Sigmoid colon (tissue), 7 donors: ENCODE results near the gene KCNIP4. TPM values are rescaled to one million over a fixed set of nuclear protein-coding genes. Genes with fewer than 3 reads are reported as not detected.

Experiments used
- DNase-seq: peaks from one replicate; pipeline ENCODE4 v3.0.0-alpha.2; 2019
- H3K27ac ChIP-seq, 4 donors: fragments of 200-600 bp; sonication (generic); one replicate each; pipeline ENCODE4 v1.5.1; 2016 to 2019; ENCODE audit warnings: mild to moderate bottlenecking in 1 of 4
- H3K27me3 ChIP-seq, 3 donors: fragments of 200-600 bp; sonication (generic); one replicate each; pipeline ENCODE4 v1.5.1; 2019; ENCODE audit warnings: mild to moderate bottlenecking in 1 of 3
- H3K36me3 ChIP-seq, 4 donors: fragments of 200-600 bp; sonication (generic); one replicate each; pipeline ENCODE4 v1.5.1; 2016 to 2019
- H3K4me1 ChIP-seq, 4 donors: fragments of 200-600 bp; sonication (generic); one replicate each; pipeline ENCODE4 v1.5.1; 2017 to 2019
- H3K4me3 ChIP-seq, 4 donors: fragments of 200-600 bp; sonication (generic); one replicate each; pipeline ENCODE4 v1.5.1; 2017 to 2019; ENCODE audit warnings: mild to moderate bottlenecking in 2 of 4, moderate library complexity in 1 of 4
- H3K9me3 ChIP-seq, 4 donors: fragments of 200-600 bp in 3 of 4; sonication (generic) in 3 of 4; one replicate each; pipeline versions ENCODE4 v1.5.1 to v1.6.1; 2013 to 2019
- CTCF ChIP-seq, 4 experiments: fragments of 450-650 bp in 3 of 4; fragments of 200-600 bp in 1 of 4; IDR thresholded peaks; one replicate each; pipeline ENCODE4 v1.5.1; 2016 to 2019; ENCODE audit warnings: antibody characterized with exemption in 4 of 4, mild to moderate bottlenecking in 3 of 4, moderate library complexity in 2 of 4
- EP300 ChIP-seq, 4 donors: sonication (generic); formaldehyde crosslinking; IDR thresholded peaks; one replicate each; pipeline ENCODE4 v1.6.1; 2017; ENCODE audit warnings: antibody characterized with exemption in 4 of 4
- POLR2A ChIP-seq, 2 donors: fragments of 450-650 bp; IDR thresholded peaks; one replicate each; pipeline ENCODE4 v1.6.1; 2016; ENCODE audit warnings: antibody characterized with exemption in 2 of 2, mild to moderate bottlenecking in 2 of 2, moderate library complexity in 2 of 2
- POLR2AphosphoS5 ChIP-seq, 4 donors: sonication (generic); formaldehyde crosslinking; IDR thresholded peaks; one replicate each; pipeline ENCODE4 v1.6.1; 2017; ENCODE audit warnings: antibody characterized with exemption in 4 of 4
- WGBS, 2 donors: extraction: QIAGEN DNeasy Blood & Tissue Kit; methylation state at CpG; one replicate each; pipeline ENCODE4 v1.1.7; 2013; 5-methylcytosine and 5-hydroxymethylcytosine counted together
- intact Hi-C: fragments of 100-400 bp; cut with DNase I; formaldehyde crosslinking; loops from one replicate; pipeline ENCODE4 v1.15.1; 2023
- polyA plus RNA-seq, 3 donors: library from polyadenylated mRNA; stranded (reverse); fragments of 200-250 nt; gene quantifications; one replicate each; pipeline ENCODE4 v1.2.3, GENCODE V29; 2013
- total RNA-seq, 4 donors: library from RNA; depleted of rRNA; stranded (reverse); fragments of >200 nt; gene quantifications; one replicate each; pipeline ENCODE4 v1.1.0, GENCODE V29; 2016
- donor health status: healthy with polysubstance abuse.
- donor health status: Bipolar disorder and iron deficiency.
- donor health status: healthy.

The KCNIP4 gene
- total and polyA plus RNA-seq, 7 donors, result 0.60 to 28.5 (median 14.0) TPM; not detected in 1

DNA sequence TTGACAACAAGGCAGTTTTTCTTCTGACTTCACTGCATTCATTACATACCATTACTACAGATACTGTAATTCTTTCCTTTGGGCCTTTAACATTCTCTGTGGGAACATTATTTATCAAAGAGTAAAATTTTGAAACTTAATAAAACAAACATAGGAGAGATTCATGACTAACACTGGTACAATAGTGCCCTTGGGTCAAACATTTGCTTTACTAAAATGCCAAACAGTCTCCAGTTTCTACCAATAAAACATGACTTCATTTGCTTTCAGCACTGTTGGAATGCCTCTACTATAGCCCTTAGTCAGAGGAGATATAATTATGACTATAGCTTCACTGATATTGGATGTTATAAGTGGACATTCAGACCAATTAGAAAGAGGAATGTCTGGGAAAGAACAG is 766.9 kb downstream of the KCNIP4 start:
- no peak for TF ChIP-seq POLR2AphosphoS5 (IDR thresholded peaks at IDR 0.05)
- TF ChIP-seq CTCF (IDR thresholded peaks at IDR 0.05), result no peak
- TF ChIP-seq EP300 (IDR thresholded peaks at IDR 0.05), result no peak
- no peak for TF ChIP-seq POLR2A (IDR thresholded peaks at IDR 0.05)

DNA sequence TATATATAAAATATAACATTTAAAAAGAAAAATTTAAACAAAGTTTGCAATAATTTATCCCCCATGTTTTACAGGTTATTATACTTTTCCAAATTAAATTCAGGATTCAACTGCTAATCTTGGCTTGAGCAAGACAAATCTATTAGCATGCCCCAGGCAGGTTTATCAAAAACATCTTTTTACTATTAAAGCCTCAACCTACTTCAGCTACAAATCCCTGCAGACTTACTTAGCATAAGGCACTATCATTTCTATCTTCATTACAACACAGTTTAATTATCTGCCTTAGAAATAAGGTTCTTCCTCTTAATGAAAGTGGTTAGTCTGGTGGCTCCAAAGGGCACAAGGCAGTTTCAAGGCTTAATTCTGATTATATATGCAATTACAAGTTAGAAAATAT is 770.7 kb downstream of the KCNIP4 start:
- DNase-seq, result no peak
- Histone ChIP-seq H3K27me3 (no peaks in the 10 kb centered on the region), H3K9me3 (no peaks in the 10 kb centered on the region), H3K36me3 (no peaks in the 10 kb centered on the region), H3K4me3 (no peak overlapping the region), H3K27ac (no peak overlapping the region), H3K4me1 (peaks cover 2 to 28% (median 10%) of the 10 kb centered on the region in 4 donors)
- intact Hi-C loops, result no loop called here
- TF ChIP-seq POLR2AphosphoS5 (IDR thresholded peaks at IDR 0.05) (no peak), CTCF (IDR thresholded peaks at IDR 0.05) (no peak), EP300 (IDR thresholded peaks at IDR 0.05) (no peak)

More for the DNA sequence above, 766.9 kb downstream of the KCNIP4 start:
- Histone ChIP-seq H3K4me1 (peaks cover 2 to 28% (median 10%) of the 10 kb centered on the region in 4 donors), H3K9me3 (no peaks in the 10 kb centered on the region), H3K27ac (no peak overlapping the region), H3K27me3 (no peaks in the 10 kb centered on the region), H3K36me3 (no peaks in the 10 kb centered on the region), H3K4me3 (no peak overlapping the region)
- no peak for DNase-seq
- intact Hi-C loops, result no loop called here

DNA sequence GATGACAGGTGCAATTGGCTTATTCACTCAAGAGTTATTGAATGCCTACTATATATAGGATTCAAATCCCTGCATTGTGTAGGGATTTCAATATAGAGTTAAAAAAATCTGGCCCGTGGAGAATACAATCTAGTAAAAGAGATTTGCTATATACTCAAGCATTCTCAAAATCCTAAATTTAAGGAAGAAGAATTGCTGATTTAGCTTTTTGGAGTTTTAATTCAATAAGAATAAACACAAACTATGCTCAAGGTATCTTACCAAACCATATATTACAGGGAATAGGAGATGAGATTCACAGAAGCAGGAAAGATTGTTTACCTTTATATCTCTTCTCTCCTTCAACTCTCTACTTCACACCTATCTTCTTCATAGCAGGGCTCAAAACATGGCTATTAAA is 771.5 kb downstream of the KCNIP4 start:
- H3K4me3 ChIP-seq, result no peak overlapping the region
- no peak for DNase-seq
- H3K36me3 ChIP-seq, result no peaks in the 10 kb centered on the region
- H3K9me3 ChIP-seq, result no peaks in the 10 kb centered on the region
- H3K27ac ChIP-seq, result no peak overlapping the region
- H3K27me3 ChIP-seq, result no peaks in the 10 kb centered on the region
- peaks cover 2 to 27% (median 9%) of the 10 kb centered on the region in 4 donors for H3K4me1 ChIP-seq
- intact Hi-C loops, result no loop called here
- 71 to 88% methylated on average over 1 of the region's 1 CpG for WGBS, 2 donors
- TF ChIP-seq POLR2AphosphoS5 (IDR thresholded peaks at IDR 0.05), result no peak
- TF ChIP-seq POLR2A (IDR thresholded peaks at IDR 0.05), result no peak
- TF ChIP-seq EP300 (IDR thresholded peaks at IDR 0.05), result no peak
- no peak for TF ChIP-seq CTCF (IDR thresholded peaks at IDR 0.05)

DNA sequence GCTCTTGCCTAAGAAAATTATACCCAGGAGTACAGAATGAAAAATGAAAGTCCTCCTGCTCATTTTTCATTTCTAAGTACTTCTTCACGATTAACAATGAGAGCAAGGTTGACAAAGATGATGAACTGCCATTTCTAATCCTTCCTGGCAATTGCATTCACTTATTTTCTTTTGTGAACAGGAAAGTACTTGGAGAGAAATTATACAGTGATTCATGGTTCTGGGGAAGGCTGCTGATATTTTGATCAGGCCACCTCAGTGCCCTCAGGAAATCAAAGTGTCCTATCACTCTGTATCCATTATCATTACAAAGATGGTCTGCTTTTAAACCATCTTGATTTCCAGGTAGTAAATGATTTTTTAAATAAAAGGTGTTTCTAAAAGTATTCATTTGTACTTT is 780.9 kb downstream of the KCNIP4 start:
- Histone ChIP-seq H3K9me3 (peaks cover 0 to 3% (median 0%) of the 10 kb centered on the region in 4 donors), H3K27ac (no peak overlapping the region), H3K4me3 (no peak overlapping the region), H3K27me3 (no peaks in the 10 kb centered on the region), H3K36me3 (no peaks in the 10 kb centered on the region), H3K4me1 (no peaks in the 10 kb centered on the region)
- no peak for DNase-seq
- intact Hi-C loops, result no loop called here
- 75 to 78% methylated on average over 1 of the region's 1 CpG for WGBS, 2 donors
- TF ChIP-seq POLR2A (IDR thresholded peaks at IDR 0.05), result no peak
- TF ChIP-seq EP300 (IDR thresholded peaks at IDR 0.05), result no peak
- TF ChIP-seq POLR2AphosphoS5 (IDR thresholded peaks at IDR 0.05), result no peak
- TF ChIP-seq CTCF (IDR thresholded peaks at IDR 0.05), result no peak

- no peak for DNase-seq
- 58 to 63% methylated on average over 4 of the region's 4 CpGs for WGBS, 2 donors
- TF ChIP-seq POLR2A (IDR thresholded peaks at IDR 0.05) (no peak), POLR2AphosphoS5 (IDR thresholded peaks at IDR 0.05) (no peak), EP300 (IDR thresholded peaks at IDR 0.05) (no peak), CTCF (IDR thresholded peaks at IDR 0.05) (no peak)
- no peaks in the 10 kb centered on the region for H3K36me3 ChIP-seq
- H3K27ac ChIP-seq, result no peak overlapping the region
- H3K27me3 ChIP-seq, result no peaks in the 10 kb centered on the region
- no peaks in the 10 kb centered on the region for H3K9me3 ChIP-seq
- no peak overlapping the region for H3K4me3 ChIP-seq
- intact Hi-C loops, result no loop called here
- no peaks in the 10 kb centered on the region for H3K4me1 ChIP-seq
These were observed 793.2 kb downstream of the KCNIP4 start for GRCh38 chr4:21155367-21155766.
